ENCODE measurements around the gene KCNG4. TPM values are rescaled to one million over a fixed set of nuclear protein-coding genes. Genes with fewer than 3 reads are reported as not detected.

KCNG4 gene
- polyA plus RNA-seq, 1 experiment, result not detected

GRCh38 chr16:84252184-84252583 lies 12.4 kb upstream of the KCNG4 start:
- Histone ChIP-seq H3K27ac (ENCODE audit: low read depth, low read length) (no peak overlapping the region), H3K9me3 (ENCODE audit: control insufficient read depth, insufficient read depth, low read length) (peaks cover 4% of the 10 kb centered on the region), H3K4me3 (ENCODE audit: low read depth, low read length) (no peak overlapping the region), H3K27me3 (ENCODE audit: control insufficient read depth, insufficient read depth, low read length) (peaks cover 48% of the 10 kb centered on the region)
- no peak for DNase-seq (ENCODE audit: low read depth, low spot score)
- CTCF ChIA-PET, result no interaction called here
- TF ChIP-seq, protein P1, sequence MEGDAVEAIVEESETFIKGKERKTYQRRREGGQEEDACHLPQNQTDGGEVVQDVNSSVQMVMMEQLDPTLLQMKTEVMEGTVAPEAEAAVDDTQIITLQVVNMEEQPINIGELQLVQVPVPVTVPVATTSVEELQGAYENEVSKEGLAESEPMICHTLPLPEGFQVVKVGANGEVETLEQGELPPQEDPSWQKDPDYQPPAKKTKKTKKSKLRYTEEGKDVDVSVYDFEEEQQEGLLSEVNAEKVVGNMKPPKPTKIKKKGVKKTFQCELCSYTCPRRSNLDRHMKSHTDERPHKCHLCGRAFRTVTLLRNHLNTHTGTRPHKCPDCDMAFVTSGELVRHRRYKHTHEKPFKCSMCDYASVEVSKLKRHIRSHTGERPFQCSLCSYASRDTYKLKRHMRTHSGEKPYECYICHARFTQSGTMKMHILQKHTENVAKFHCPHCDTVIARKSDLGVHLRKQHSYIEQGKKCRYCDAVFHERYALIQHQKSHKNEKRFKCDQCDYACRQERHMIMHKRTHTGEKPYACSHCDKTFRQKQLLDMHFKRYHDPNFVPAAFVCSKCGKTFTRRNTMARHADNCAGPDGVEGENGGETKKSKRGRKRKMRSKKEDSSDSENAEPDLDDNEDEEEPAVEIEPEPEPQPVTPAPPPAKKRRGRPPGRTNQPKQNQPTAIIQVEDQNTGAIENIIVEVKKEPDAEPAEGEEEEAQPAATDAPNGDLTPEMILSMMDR (IDR thresholded peaks at IDR 0.05; ENCODE audit: low read depth, low read length), result no peak
- POLR2A ChIA-PET, result no interaction called here

- Histone ChIP-seq H3K4me3 (ENCODE audit: low read depth, low read length) (no peak overlapping the region), H3K9me3 (ENCODE audit: control insufficient read depth, insufficient read depth, low read length) (peaks cover 7% of the 10 kb centered on the region; the same call in 1 of the 2 replicates), H3K27ac (ENCODE audit: low read depth, low read length) (no peak overlapping the region), H3K27me3 (ENCODE audit: control insufficient read depth, insufficient read depth, low read length) (peaks cover 38% of the 10 kb centered on the region)
- CTCF ChIA-PET, result no interaction called here
- TF ChIP-seq, protein P1 (IDR thresholded peaks at IDR 0.05; ENCODE audit: low read depth, low read length), result no peak
- DNase-seq (ENCODE audit: low read depth, low spot score), result no peak
- POLR2A ChIA-PET, result no interaction called here
Observed at GRCh38 chr16:84247844-84248243, 8.0 kb upstream of the KCNG4 start.

DNA sequence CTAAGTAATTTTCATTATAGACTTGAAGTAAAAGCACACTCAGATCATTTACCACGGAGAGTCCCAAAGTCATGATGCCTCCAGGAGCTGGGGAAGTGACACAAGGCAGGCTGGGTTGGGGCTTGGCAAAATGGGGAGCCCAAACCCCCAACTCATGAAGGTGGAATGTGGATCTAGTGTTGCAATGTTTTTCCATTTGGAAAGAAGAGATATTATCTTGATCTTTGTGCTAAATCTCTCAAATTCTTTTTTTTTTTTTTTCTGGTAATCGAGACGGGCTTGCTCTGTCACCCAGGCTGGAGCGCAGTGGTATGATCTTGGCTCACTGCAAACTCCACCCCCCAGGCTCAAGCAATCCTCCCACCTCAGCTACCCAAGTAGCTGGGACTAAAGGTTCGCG lies 7.5 kb upstream of the KCNG4 start:
- H3K4me3 ChIP-seq (ENCODE audit: low read depth, low read length), result no peak overlapping the region
- TF ChIP-seq, protein P1 (IDR thresholded peaks at IDR 0.05; ENCODE audit: low read depth, low read length), result no peak
- CTCF ChIA-PET, result no interaction called here

GRCh38 chr16:84246679-84247077 lies 6.9 kb upstream of the KCNG4 start:
- peaks cover 26% of the 10 kb centered on the region for H3K27me3 ChIP-seq (ENCODE audit: control insufficient read depth, insufficient read depth, low read length)
- ChIA-PET CTCF (no interaction called here), POLR2A (interaction anchor here (0.6 kb wide), 1 partner anchor 15 kb away, joined by 5 read pairs; no protein-coding TSS in a partner anchor)
- H3K27ac ChIP-seq (ENCODE audit: low read depth, low read length), result no peak overlapping the region
- H3K4me3 ChIP-seq (ENCODE audit: low read depth, low read length), result no peak overlapping the region
- TF ChIP-seq, protein P1 (IDR thresholded peaks at IDR 0.05; ENCODE audit: low read depth, low read length), result no peak
- H3K9me3 ChIP-seq (ENCODE audit: control insufficient read depth, insufficient read depth, low read length), result peaks cover 7% of the 10 kb centered on the region; the same call in 1 of the 2 replicates
- no peak for DNase-seq (ENCODE audit: low read depth, low spot score)

More for the DNA sequence above, 7.5 kb upstream of the KCNG4 start:
- Histone ChIP-seq H3K27ac (ENCODE audit: low read depth, low read length) (no peak overlapping the region), H3K9me3 (ENCODE audit: control insufficient read depth, insufficient read depth, low read length) (peaks cover 7% of the 10 kb centered on the region; the same call in 1 of the 2 replicates), H3K27me3 (ENCODE audit: control insufficient read depth, insufficient read depth, low read length) (peaks cover 33% of the 10 kb centered on the region)
- DNase-seq (ENCODE audit: low read depth, low spot score), result no peak
- POLR2A ChIA-PET, result no interaction called here

- Histone ChIP-seq H3K27me3 (ENCODE audit: control insufficient read depth, insufficient read depth, low read length) (peaks cover 22% of the 10 kb centered on the region), H3K4me3 (ENCODE audit: low read depth, low read length) (no peak overlapping the region), H3K27ac (ENCODE audit: low read depth, low read length) (no peak overlapping the region), H3K9me3 (ENCODE audit: control insufficient read depth, insufficient read depth, low read length) (peaks cover 7% of the 10 kb centered on the region; the same call in 1 of the 2 replicates)
- TF ChIP-seq, protein P1 (IDR thresholded peaks at IDR 0.05; ENCODE audit: low read depth, low read length), result no peak
- ChIA-PET CTCF (no interaction called here), POLR2A (interaction anchor here (0.6 kb wide), 1 partner anchor 15 kb away, joined by 5 read pairs; no protein-coding TSS in a partner anchor)
- no peak for DNase-seq (ENCODE audit: low read depth, low spot score)
Observed at GRCh38 chr16:84245956-84246678, 6.3 kb upstream of the KCNG4 start.
